GM18505 (cell line): ENCODE measurements around the gene POMT2.
"Not testable (repeated sequence)": the region's sequence is repeated elsewhere in the genome, so short reads cannot be mapped to it uniquely, and the experiment has no call there.

Experiments
- ATAC-seq: cut with Tn5 transposase; IDR thresholded peaks from one replicate; pipeline ENCODE4 v1.9.1; 2021; ENCODE audit not compliant: unreplicated experiment
- POLR2A ChIP-seq: IDR thresholded peaks from 4 replicates; pipeline ENCODE4 v1.6.1; 2011; ENCODE audit warnings: borderline replicate concordance; ENCODE audit not compliant: insufficient read depth, insufficient read length; ENCODE audit errors: extremely low read depth

POMT2 gene

GRCh38 chr14:77319422-77319821 lies 1.3 kb downstream of the POMT2 start:
- ATAC-seq = no peak
- no peak for TF ChIP-seq POLR2A

DNA sequence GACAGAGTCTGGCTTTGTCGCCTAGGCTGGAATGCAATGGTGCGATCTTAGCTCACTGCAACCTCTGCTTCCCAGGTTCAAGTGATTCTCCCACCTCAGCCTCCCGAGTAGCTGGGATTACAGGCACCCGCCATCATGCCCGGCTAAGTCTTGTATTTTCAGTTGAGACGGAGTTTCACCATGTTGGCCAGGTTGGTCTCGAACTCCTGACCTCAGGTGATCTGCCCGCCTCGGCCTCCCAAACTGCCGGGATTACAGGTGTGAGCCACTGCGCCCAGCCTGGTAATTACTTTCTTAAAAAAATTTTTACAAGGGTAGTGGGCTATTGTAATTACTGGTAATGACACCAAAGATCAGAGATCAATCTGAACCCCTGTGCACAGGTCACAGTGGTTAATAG lies 1.9 kb downstream of the POMT2 start:
- ATAC-seq = not testable (repeated sequence)

DNA sequence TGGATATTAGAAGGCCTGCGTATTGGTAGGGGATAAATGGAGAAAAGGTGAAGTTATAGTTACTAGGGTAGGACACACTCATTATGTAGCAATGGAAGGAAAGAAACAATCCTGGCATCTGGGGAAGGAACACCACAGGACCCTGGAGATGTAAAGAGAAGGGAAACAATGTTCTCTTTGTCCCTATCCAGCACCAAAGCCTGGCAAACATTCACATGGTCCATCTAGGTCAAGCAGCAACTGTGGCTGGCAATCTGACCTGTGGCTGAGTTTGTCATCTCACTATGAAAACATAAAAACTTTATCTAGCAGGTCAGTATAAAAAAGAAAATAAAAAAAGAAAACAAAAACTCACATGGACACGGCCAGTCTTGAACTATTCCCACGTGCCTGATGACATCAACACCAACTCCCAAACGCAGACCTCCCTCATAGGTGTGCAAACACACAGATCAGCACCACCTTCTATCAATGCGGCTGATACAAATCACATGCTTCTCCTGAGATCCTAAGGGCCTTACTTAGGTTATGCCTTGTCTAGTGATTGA lies 2.6 kb downstream of the POMT2 start:
- TF ChIP-seq POLR2A = no peak
- ATAC-seq = no peak

DNA sequence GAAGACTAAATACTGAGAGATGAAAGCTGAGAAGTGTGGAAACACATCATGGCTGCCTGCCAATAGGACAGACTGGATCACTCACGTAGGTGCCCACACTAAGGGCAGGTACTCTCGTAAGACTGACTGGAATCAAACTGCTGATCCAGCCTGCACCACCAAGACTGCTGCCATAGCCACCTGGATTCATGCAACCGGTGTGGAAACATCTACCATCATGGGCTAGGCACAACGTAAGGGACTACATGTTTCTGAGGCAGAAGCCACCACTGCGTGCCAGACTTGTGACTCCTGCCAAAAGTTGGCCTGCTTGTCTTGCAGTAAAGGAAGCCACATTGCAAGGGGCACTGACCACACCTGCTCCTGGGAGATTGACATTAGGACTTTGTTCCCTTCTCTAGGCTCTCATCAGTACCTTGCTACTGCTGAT lies 3.8 kb downstream of the POMT2 start:
- no peak for TF ChIP-seq POLR2A
- ATAC-seq = no peak

DNA sequence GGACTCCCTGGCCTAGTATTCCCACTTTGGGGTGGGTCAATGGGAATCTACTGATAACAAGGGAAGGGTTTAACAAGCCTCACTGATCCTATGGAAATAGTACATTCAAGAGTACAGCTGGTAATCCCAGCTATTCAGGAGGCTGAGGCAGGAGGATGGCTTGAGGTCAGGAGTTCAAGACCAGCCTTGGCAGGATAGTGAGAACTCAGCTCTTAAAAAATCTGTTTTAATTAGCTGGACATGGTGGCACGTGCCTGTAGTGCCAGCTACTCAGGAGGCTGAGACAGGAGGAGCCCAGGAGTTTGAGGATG lies 4.5 kb downstream of the POMT2 start:
- TF ChIP-seq POLR2A = no peak
- no peak for ATAC-seq

- no peak for ATAC-seq
Measured at GRCh38 chr14:77314539-77315457, 5.9 kb downstream of the POMT2 start.

DNA sequence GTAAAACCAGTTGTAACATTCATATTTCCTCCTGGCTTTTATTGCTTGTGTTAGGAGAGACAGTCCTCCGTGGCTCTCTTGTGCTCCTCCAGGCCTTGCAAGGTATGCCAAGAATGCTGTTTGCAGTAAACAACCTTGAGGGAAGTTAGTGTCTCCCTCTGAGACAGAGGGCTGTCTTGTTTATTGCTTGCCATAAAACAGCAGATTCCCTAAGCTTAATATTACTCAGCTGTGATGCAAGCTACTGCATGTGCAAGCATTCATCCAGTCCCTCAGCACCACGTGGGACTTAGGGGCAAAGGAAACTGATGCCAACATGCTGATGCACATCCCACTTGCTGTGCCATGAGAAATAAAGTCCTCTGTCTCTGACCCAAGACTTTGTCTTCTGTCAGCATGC lies 6.6 kb downstream of the POMT2 start:
- TF ChIP-seq POLR2A = no peak
- no peak for ATAC-seq

More at GRCh38 chr14:77314539-77315457, 5.9 kb downstream of the POMT2 start:
- TF ChIP-seq POLR2A = no peak

DNA sequence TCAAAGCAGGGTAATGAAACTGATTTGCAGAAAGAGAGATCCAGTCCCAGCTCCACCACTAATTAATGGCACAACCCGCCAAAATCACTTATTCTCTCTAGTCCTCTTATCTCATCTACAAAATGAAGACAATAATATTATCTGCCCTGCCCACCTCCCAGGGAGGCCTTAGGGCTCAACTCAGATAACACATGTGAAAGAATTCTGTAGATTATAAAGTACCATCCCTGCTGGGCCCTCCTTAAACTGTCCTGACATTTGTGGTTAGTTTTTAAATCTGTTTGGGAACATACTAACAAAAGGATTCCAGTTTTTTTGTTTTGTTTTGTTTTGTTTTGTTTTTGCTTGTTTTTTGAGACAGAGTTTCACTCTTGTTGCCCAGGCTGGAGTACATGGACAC lies 7.3 kb downstream of the POMT2 start:
- ATAC-seq = no peak
- no peak for TF ChIP-seq POLR2A

GRCh38 chr14:77311217-77311616 lies 9.5 kb downstream of the POMT2 start:
- no peak for ATAC-seq
- no peak for TF ChIP-seq POLR2A

- no peak for ATAC-seq
- TF ChIP-seq POLR2A = no peak
Measured at GRCh38 chr14:77310026-77310425, 10.7 kb downstream of the POMT2 start.

DNA sequence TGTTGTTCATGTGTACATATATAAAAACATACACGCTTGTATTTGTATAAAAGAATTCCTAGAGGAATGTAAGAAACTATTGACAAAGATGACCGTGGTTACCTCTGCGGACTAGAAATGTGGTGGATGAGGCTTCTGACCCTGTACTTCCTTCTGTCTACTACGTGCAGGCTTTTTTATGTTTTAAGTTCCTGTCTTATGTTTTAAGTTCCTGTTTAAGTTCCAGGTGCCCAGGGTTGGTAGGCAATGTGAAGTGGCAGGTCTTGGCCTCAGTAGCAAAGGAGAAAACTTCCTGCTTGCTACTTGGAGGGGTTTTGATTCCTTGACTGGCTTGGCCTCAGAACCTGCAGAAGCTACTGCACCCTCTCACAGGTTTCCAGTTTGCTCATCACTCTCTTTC lies 11.6 kb downstream of the POMT2 start:
- no peak for ATAC-seq

DNA sequence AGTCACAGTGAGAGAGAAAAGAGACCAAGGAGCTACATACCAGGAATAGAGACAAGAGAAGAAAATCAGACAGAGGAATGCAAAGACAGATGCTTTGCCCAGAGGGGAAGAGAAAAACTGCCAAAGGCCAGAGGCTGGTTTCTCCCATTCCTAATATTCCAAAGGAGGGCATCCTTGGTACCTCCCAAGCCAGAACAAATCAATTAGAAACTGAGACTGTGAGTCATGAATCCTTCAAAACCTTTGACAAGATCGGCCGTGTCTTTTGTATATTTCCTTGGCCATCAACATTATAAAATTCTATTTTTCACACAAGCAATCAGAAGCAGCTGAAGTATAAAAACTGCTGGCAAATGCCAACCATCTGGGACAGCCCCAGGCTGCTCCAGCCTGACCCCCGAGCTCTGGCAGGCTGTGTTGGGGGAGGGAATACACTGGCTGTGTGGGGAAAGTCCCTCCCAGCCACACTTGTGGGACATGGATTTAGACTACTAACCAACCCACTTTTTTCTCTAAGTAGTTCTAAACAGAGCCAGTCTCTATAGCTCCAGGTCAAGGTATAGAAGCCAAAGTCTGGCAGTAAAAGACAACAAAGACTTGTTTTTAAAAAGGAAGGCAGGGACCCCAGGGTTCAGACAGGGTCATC lies 13.7 kb downstream of the POMT2 start:
- TF ChIP-seq POLR2A = no peak
- no peak for ATAC-seq

More for the DNA sequence above, 11.6 kb downstream of the POMT2 start:
- no peak for TF ChIP-seq POLR2A

GRCh38 chr14:77306416-77306815 lies 14.3 kb downstream of the POMT2 start:
- no peak for ATAC-seq
- TF ChIP-seq POLR2A = no peak

DNA sequence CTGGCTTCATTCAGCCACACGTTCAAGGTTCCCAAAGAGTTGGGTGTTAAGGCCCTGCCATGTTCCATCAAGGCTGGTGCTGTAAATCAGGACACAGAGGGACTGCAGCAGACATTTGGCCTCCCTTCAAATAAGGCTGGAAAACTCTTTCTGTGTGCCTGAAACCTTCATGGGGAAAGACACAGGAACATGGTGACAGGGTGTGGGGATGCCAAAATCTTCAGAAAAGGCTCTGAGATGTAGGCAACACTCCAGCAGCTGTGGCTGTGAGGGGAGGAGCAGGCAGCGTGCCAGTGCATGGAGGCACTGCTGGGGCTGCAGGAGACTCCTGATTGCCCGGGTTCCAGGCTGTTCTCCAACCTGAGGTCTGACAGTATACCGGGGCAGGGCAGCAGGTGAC lies 15.0 kb downstream of the POMT2 start:
- TF ChIP-seq POLR2A = no peak
- no peak for ATAC-seq
